NCI-H146 (cell line): Measurements from ENCODE around the gene CSPG5.

Experiments used
- DNase-seq: peaks from one replicate; lab custom pipeline; 2025; lab: John Stamatoyannopoulos, UW

The CSPG5 gene

DNA sequence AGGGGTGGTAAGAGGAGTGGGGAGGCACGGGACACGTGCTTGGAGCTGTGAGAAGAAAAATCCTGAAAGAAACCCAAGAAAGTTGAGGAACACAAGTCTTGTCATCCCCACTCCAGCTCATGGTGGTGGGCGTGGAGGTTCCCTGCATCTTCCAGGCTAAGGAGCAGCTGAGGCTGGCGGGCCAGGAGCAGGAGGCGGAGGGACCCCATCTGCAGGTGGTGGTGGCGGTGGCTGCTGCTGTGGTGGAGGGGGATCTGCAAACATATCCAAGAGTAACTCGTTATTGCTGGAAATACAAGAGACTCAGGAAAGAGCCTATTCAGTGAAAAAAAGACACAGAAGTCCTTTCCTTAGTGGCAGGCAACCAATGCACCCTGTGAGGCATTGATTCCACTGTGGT, 9.4 kb upstream of the CSPG5 start:
- no peak for DNase-seq

DNA sequence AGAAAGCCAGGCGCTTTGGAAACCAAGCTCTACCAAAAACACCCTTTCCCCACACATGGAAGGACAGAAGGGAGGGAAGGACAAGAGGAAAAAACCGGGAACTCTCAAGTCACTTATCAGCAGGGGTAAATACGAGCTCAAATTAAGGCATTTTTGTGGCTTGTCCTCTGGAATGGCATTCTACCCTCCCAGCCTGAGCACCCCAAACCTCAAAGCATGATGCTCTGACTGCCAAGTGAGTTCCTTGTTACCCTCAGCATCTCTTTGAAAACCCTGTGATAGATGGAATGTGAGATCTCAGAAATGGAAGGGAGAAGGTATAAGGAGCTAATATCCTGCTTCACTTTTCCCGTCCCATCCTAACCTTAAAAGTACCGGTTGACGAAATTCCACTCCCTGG, 8.1 kb upstream of the CSPG5 start:
- DNase-seq, result no peak

DNA sequence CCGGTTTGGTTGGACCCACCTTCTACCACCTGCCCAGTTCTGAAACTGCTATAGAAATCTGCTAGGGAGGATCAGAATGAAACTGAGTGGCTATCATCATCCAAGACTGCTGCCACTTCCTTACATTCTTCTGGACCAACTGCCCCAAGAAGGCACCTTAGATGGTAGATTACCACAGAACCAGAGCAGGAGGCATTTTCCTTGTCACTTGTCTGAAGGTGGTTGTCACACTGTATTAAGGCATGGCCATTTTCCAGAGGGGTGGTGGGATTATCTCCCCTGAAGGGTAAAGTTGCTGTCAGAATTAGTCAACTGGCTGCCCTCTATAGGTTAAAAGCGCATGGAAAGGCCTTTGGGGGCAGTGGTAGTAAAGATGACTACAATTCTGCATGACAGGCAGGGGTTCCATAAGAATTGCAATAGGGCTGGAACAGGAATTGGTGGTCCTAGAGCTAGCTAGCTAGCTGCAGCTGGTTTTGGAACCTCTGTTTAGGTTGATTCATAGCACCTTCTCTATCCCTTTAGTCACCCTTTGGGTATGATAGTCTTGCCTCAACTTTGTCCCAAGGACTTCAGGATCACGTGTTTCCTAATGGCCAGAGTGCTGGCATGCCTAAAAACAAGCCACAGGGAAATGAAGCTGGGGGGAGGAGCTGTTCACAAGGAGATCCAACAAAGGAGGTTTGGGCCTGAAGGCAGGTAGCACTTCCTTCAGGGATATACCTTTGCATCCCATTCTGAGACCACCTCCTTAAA, 4.8 kb upstream of the CSPG5 start:
- no peak for DNase-seq

DNA sequence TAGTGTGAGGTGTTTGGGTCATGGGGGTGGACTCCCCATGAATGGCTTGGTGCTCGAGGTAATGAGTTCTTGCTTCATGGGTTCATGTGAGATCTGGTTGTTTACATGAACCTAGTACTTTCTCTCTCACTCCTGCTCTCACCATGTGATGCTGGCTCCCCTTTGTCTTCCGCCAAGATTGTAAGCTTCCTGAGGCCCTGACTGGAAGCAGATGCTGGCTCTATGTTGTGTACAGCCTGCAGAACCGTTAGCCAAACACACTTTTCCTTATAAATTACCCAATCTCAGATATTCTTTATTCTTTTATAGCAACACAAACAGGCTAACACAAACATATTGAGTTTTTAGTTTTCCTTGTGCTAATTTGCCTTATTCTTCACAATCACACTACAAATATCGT, 3.2 kb upstream of the CSPG5 start:
- no peak for DNase-seq

DNA sequence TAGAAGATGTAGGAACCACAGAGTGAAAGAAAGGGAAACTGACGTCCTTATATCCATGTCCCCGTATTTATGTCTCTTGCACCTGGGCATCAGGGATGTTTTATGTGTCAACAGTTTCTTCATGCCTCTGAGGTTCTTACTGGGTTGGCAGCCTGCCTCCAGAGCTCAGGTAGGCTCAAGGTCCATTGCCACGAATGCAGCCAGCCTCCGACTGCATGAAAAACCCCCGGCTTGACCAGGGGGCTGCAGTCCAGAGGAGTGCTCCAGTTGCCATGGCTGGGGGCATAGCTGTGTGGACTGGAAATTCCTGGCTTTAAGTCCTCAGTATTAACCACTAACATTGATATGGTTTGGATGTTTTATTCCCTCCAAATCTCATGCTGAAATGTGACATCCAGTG, 2.8 kb upstream of the CSPG5 start:
- DNase-seq, result no peak

DNA sequence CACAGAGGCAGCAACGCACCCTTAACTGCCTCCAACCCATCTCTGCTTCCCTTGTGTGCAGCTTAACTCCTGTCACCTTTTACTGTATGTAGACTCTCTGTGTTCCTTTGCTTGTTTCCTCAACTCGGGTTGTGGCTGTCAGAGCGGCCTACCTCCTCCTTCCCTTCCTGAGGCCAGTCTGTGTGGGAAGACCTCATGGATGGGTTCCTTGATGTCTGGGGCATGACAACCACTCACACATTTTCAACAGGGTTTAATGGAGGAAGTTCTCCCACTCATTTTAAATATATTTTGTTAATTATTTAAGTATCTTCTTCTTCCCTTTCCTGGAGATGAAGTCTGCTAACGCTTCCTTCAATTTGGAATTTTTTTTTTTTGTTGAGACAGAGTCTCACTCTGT, 1.8 kb upstream of the CSPG5 start:
- DNase-seq, result no peak

DNA sequence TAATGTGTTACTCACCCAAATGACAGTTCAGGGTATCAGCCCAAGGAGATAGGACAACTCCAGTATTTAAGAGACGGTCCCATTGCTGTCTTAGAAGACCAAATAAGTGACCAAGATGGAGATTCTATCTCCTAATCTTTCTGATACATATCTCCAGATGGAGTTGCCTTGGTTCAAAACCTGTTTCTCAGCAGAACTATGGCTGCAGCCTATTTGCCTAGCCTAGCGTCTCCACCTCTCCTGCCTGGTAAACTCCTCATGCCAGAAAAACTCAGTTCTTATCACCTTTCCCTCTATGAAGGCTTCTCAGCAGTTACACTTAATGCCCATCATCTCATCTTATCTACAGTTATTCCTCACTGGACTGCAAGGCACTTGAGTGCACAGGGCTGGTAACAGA, 1.2 kb upstream of the CSPG5 start:
- DNase-seq, result no peak

DNA sequence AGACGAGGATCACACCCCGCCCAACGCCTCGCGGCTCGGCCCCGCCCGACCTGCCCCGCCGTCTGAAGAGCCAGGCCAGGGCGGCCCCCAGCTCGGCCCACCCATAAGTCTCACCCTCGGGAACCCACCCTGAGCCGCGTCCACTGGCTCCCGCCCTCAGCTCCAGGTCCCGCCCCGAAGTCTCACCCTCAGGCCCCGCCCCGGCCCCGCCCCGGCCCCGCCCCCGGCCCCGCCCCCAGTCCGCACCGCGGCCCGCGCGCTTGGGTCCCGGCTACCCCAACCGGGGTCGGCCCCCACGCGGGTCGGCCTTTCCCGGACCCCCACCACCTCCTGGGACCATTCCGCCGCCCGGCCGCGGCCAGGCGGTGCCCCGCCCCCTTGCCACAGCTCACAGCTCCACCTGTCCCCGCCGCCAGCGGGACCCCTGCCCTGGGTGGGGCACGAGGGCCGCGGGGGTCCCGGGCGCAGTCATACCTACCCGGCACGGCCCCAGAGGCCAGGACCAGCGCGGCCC, 489 bp downstream of the CSPG5 start:
- peak; percentile 39 for DNase-seq

DNA sequence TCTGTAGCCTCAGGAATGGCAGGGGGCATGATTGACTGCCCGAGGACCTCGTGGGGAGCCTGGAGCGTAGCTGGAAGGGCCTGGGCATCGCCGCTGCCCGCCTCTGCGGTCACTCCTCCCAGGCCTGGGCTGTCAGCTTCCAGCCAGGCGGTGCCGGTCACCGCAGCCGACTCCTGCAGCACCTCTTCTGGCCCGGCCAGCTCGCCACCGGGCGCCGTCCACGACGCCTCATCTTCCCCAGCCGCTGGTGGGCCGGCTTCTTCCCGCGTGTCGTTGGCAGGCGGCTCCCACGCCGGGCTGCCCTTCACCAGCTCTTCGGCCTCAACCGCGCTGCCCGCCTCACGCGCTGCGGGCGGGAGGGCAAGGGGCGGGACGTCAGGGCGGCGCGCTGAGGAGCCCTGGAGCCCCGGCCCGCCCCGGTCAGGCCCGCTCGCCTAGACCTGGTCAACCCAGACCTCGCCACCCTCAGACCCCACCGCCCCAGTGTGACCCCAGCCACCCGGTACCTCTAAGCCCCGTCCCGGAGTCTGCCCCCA, 1.0 kb downstream of the CSPG5 start:
- DNase-seq, result peak; percentile 38

DNA sequence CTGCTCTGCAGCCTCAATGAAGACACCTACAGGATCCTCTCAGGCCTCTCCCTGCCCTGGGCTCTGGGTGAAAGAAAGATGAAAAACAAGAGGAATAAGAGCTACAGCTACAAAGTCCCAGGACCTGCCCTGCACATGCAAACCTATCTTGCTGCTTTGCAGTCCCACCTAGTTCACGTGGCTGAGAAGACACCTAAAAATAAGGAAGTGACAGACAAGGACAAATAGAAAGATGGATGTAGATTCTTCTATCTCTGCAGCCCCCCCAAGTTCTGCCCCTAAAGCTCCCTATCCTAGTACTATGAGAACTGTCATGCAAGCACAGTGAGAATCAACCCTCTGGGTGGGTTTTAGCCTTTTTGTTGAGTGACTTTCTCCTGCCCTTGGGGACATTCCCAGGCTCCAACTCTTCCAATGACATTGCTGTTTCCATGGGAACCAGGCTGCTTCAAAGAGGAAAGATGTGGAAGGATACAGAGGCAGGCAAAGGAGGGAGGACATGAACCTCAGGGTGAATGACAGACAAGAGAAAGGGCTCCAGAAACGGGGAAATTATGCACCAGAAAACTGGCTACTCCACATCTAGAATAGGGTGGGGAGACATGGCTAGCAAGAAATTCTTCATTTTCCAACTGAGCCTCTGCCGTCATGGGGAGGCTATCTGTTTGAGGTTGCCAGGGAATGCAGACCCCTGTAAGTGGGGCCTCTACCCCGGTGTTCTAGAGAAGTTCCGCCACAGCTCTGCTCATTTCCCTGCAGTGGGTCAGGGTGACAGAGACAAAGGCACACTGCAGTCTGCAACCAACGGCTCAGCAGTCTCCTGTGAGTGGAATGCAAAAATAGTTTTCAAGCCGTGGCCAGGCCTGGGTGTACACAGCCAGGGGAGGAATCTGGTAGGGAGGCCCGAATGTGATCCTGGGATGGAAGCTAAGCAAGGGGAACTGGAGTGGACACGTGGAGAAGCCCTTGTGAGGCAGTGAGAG, 5.2 kb downstream of the CSPG5 start:
- DNase-seq, result no peak

DNA sequence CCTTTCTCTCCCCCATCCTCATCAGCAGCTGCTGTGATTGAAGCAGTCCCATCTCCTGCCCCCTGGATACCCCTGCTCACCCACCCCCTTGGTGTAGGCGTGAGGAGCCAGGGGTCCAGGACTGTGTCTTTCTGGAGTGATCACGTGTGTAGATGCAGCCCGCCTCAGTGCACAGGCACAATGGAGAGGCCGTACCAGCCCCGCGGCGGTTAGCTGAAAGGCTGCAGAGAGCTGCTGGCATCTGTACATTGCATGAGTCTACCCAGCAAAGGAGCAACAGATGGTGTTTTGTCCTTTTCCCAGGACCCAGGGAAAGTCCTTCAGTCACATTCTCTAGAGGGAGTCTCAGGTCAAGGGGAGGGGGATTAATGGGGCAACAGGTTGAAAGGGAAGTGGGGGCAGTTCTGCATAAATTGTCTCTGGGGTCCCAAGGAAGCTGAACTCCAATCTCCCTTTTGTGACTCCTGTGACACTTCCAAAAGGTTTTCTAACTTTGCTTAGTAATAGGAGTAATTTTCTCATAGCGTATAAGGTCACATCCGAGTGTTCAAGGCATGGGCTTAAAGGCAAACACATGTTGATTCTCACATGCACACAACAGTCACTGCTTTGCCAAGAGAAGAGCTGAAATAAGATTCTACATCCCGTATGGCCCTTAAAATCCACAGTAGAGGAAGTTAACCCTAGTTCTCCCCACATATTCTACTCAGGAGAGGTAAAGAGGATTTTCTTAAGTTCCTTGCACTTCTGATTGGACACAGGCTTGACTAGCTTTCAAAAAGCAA, 7.1 kb downstream of the CSPG5 start:
- DNase-seq, result no peak

DNA sequence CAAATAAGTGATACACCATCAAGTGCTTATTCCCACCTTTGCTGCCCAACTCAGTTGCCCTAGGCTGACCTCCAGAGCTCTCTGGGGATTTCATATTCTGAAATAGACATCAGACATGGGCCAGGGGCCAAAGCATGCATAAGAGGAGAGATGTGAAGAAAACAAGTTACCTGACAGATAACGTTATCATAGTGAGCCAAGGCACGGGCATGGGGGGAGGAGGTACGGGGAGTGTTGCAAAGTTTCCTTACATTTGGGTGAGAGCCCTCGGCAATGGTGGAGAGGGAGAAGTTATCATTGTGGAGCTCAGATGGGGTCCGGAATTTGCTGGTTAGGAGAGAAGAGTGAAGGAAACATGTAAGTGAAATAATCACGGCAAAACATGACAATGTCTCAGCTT, 9.8 kb downstream of the CSPG5 start:
- no peak for DNase-seq

DNA sequence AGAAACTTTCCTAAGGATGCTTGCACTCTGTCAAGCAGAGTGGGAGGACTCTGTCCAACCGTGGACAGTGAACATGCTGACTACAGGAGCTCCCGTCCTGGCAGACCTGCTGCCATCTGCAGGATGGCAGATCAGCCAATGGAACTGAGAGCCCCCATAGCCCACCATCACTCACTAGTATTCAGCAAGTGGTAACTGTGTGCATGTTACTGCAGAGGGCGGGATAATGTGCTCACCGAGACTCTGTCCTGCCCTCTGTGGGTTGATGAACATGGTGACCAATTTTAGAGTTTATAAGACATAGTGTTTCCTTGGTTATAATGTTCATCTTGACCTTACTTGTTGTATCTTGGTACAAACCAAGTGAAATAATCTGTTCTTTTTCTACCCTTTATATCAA, 11.5 kb downstream of the CSPG5 start:
- no peak for DNase-seq

DNA sequence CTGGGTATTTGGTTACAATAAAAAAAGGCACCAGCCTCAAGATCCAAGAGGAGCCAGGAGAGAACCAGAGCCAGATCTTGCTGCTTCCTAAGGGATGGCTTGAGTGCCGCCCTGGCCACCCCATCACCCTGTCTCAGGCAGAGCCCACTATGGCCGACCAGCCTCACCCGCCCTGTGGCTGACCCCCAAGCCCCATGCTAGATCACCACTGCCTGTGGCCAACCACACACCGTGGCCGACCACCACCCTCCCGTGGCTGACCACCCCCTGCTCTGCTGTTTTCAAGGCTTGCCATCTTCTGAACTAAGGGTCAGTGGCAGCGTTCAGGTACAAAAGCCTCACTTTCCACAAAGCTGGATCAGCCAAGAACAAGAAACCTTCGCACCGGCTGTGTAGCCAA, 12.0 kb downstream of the CSPG5 start:
- DNase-seq, result no peak

DNA sequence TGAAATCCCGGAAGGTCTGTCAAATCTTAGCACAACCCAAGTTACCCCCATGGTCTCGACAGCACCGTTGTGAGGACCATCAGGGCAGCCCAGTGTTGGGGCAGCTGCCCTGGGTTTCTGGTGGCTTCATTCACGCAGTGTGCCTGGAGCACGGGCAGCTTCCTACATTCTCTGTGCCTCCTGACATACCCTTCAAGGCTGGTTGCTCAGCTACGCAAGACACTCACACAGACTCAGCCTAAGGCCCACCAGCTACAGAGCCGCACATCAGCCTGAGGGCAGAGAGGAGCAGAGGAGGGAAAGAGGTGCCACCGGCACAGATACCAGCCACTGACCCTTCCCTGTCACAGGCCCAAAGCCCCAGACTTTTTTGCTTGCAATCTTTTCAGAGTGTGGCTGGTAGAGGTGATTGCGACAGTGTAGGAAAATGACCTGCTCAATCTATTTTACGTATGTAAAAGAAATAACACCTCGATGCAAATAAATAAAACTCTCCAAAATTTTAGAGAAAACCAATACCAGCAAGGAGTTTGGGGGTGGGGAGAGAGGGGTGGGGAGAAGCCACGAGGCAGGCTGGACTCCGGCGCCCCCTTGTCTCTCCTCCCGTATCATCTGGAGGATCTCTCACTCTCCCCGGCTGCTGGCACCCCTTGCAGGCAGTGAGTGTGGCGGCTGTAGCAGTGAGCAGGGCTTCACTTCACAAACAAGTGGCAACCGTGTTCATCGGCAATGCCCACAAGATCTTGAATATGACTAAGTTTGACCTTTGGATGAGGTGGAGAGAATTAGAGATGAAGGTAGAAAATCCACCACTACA, 12.7 kb downstream of the CSPG5 start:
- no peak for DNase-seq

DNA sequence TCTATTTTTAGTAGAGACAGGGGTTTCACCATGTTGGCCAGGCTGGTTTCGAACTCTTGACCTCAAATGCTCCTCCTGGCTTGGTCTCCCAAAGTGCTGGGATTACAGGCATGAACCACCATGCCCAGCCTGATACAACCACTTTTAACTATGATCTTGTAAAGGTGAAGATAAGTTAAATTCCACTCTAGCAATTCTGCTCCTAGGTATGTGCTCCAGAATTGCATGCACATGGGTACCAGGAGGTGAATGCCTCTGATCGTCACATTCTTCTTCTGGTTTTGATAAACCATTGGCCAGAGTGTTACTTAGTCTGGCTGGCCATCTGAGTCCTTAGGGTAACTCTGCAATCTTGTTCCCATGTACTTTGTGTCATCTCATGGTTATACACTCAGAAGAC, 22.3 kb downstream of the CSPG5 start:
- DNase-seq, result no peak

DNA sequence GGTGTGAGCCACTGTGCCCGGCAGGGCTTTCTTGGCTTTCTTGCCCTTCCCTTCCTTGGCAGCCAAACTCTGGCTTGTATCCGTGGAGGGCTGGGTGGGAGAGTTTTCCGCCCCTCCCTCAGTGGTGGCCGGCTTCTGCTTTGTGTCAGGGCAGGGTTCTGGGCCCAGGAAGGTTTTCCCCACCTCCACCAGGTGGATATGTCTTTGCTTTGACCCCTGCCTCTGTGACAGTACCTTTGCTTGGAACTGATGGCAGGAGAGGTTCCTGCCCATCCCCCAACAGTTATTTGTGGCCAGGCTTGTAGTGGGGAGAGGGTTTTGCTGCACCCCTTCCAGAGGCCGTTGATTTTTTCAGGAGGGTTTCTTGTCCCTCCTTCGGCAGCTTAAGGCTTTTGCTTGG, 24.3 kb downstream of the CSPG5 start:
- no peak for DNase-seq

DNA sequence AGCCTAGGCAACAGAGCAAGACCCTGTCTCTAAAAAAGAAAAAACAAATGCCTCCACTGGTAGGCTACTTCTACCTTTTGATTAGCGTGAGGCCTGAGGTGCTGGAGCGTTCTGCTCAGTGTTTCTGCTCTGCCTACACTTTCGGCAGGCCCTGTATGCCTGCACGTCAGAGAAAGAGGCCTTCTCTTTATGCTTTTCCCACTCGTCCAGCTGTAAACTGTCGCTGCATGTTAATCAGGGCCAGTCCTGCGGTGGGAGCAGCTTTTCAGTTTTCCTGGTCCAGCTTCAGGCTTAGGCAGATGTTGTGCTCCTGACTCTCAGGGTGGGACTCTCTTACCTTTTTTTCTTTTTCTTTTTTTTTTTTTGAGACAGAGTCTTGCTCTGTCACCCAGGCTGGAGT, 25.3 kb downstream of the CSPG5 start:
- DNase-seq, result no peak

DNA sequence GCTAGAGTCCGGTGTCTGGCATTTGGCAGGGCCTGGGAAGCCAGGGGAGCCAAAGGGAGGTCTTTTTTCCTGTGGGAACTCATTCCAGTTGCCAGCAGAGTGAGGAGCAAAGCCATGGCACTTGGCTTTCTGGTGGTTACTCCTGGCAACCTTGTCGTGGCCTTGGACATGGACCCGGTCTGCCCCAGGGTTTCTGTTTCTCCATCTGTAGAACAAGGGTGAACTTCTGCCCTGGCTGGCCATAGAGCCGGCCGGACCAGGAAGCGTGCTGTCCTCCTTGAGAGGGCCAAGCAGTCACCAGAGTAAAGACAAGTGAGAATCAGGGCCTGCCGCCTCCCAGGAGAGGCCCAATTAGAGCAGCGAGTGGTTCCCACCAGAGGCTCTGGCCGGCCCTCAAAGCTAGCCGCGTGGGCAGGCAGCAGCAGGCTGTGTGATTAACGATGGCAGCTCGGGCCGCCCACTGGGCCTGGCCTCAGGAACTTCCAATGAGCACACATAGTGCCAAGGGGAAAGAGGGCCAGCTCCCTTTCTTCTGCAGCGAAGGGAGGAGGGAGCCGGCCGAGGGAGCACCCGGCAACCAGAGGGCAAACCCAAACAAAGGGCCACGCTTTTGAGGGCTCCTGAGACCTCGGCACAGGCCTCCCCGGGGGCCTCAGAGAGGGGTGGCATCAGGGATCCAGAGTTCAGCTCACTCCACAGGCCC, 36.0 kb downstream of the CSPG5 start:
- DNase-seq, result no peak

DNA sequence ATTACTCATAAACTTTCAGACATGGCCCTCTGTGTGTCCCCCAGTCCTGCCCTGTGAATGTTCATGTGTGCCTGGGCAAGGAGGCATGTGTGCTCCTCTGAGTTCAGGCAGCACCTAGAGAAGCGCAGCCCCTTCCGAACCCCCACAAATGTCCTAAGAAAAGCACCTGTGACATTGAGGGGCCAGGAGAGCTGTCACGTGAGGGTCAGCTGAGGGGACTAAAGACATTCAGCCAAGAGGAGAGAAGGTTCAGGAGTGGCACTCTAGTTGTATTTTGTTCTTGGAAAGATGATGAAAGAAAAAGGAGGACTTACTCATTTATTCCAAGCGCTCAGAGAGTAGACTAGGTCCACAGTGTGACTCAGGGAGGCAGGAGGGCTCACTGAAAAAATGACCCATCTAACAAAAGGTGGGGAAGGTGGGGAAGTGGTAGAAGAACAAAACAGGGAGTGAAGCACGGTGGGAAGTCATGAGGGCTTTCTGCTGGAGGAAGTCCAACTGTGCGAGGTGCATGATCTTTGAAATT, 37.0 kb downstream of the CSPG5 start:
- no peak for DNase-seq
